Measurements from ENCODE around the gene ANKFN1.
"Not testable (repeated sequence)": the region's sequence is repeated elsewhere in the genome, so short reads cannot be mapped to it uniquely, and the experiment has no call there.

The ANKFN1 gene

GRCh38 chr17:56359518-56359917 lies 206.2 kb downstream of the ANKFN1 start:
- no peak for DNase-seq

GRCh38 chr17:56367366-56367765 lies 214.1 kb downstream of the ANKFN1 start:
- DNase-seq: no peak

- no peak for DNase-seq
Measured at GRCh38 chr17:56373981-56374833, 220.9 kb downstream of the ANKFN1 start.

DNA sequence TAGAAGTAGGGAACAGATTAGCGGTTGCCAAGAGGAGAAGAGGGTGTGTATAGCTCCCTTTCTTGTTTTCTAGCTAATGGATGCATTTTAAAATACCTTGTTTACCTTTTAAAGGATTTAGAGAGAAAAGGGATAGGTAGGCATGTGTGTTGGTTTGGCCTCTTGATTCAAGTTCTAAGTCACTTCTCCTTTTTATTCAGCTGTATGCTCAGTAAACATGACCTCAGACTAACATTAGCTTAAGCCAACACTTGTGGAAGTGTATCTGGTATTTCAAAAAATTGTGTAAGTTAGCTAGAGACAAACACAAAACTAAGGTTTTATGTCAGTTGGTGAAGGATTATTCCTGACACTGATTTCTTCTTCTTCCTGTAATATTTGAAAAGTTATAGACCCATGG lies 236.1 kb downstream of the ANKFN1 start:
- DNase-seq: no peak

DNA sequence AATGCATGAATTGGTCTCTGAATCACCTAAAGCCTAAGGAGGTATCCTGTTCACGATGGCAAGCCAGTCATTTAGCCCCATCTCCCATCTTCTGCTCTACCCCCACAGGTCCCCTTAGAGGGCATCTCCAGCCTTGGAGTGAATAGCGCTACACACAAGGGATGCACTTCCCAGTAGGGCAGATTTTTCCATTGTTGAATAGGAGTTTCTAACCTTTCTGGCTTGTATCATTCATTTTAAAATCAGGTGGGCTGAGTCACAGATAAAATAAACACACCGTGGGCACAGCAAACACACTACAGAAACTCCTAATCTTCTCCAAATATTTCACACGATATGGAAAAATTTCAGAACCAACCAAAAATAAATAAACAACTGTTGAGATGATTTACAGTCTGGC lies 239.0 kb downstream of the ANKFN1 start:
- no peak for DNase-seq

DNA sequence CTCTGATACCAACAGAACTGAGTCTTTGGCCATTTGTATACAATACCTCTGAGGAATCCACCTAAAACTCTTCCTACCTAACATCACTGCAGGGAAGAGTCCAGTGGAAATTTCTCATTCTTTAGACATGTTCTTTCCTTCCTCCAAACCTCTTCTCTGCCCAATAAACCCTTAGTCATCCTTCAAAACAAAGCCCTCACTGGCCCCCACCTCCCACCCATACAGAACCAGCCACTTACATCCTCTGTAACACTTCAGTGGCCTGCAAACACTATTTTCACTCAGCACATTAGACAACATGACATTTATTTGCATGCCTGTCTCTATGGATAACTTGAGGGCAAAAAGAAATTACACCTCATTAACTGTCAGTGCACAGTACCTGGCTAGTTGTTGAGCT lies 239.9 kb downstream of the ANKFN1 start:
- DNase-seq: no peak

GRCh38 chr17:56395787-56396186 lies 242.5 kb downstream of the ANKFN1 start:
- DNase-seq: no peak

- no peak for DNase-seq
Measured at GRCh38 chr17:56407086-56407485, 253.8 kb downstream of the ANKFN1 start.

- DNase-seq: not testable (repeated sequence)
Measured at GRCh38 chr17:56412356-56412755, 259.1 kb downstream of the ANKFN1 start.

- no peak for DNase-seq
Measured at GRCh38 chr17:56416682-56417351, 263.5 kb downstream of the ANKFN1 start.

DNA sequence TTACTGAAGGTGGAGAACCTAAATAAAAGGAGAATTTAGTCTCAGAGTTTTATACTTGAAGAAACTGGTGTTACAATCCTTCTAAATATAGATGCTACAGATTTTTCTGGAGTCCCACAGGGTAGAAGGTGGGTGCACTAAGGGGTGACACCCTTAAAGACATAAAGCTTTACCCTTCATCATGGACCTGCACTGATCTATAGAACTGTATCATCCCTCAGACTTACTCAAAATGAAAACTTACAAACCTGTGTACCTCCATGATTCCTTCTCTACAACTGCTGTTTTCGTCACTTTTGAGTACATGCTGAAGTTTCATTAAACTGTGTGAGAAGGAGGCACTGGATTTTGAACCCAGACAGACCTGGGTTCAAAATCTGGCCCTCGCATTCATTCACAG lies 270.7 kb downstream of the ANKFN1 start:
- DNase-seq: no peak

- DNase-seq: no peak
Measured at GRCh38 chr17:56424543-56425044, 271.3 kb downstream of the ANKFN1 start.

DNA sequence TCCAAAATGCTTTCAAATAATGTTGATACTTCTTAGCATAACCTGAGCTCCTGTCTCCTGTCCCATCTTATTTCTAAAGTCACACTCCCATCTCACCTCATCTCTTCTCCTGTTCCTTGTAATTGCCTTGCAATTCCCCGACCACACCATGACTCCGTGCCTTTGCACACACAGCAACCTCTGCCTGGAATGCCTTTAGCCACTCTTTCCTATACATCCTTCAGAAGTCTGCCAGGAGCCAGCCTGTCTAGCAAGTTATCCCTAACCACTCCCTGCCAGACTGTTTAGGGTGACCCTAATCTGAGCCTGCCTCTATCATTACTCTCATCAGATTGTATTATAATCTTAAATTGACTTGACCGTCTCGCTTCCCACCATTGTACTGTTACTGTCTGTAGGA lies 272.2 kb downstream of the ANKFN1 start:
- DNase-seq: no peak

DNA sequence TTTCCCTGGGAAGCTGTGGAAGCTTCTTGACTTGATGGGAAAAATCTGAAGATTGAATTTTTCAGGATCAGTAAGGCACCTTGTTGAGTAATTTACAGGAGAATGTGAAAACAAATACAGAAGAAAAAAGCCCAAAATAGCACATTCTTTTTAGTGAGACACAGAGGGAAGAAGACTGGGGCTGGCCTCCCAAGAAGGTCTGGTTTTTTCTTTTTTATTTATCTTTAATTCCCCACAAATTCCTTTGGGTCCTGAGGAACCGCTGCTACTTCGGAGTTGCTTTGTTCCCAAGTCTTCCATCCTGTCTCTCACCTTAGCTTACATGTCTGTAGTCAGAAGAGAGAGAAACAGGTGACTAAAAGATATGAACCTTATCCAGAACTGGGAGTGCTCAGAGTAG lies 273.6 kb downstream of the ANKFN1 start:
- DNase-seq: no peak

GRCh38 chr17:56431736-56432135 lies 278.5 kb downstream of the ANKFN1 start:
- DNase-seq: no peak

DNA sequence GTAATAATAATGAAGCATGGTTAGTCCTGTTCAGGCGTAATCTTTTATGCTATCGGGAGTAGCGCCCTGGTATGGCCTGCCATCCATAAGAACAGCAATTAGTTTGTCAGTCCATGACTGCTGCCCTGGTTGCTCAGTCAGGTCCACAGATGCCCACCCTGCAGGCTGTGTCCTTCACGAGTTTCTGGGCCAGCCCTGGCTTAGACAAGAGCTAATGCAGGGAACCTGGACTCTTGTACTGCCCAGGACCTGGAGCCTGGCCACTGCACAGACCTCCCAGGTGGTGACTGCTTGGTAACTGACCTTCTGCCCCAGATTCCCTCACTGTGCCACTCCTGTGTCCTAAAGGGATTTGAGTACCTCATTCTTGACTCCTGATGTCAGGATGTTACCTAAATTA lies 279.2 kb downstream of the ANKFN1 start:
- no peak for DNase-seq

- no peak for DNase-seq
Measured at GRCh38 chr17:56434610-56435009, 281.3 kb downstream of the ANKFN1 start.

GRCh38 chr17:56436142-56436541 lies 282.9 kb downstream of the ANKFN1 start:
- DNase-seq: no peak

DNA sequence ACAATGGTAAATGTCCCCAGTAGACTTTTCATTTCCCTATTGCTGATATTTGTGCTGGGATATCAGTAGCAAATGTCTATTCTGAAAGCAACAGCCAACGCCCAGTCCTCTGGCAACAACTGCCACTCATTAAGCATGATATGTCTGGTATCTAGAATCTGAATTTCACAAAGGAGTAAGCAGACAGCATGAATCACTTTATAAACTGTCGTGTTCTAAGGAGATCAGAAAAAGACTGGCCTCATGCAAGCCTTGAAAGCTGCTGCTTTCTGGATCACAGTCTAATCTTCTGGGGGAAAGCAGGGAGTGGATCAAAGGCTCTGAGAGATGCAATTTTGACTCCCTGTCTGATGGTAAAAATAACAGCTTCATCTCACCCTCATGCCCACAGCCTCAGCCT lies 287.1 kb downstream of the ANKFN1 start:
- DNase-seq: no peak

DNA sequence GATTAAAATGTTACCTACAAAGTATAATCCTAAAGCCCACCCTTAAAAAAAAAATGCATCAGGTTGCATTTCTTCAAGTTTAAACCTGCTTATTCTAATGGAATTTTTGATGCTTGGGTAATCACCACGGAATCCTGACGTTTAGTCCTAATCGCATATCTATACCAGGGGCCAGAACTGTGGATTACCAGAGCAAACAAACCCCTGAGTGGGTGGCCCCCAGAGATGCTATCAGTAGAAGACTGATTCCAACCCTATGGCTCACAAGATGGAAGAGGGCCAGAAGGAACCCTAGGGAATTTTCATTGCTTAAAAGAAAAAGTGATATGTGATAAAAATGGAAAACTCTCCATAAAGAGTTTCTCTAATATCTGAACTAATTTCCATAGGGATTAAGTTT lies 288.0 kb downstream of the ANKFN1 start:
- no peak for DNase-seq

DNA sequence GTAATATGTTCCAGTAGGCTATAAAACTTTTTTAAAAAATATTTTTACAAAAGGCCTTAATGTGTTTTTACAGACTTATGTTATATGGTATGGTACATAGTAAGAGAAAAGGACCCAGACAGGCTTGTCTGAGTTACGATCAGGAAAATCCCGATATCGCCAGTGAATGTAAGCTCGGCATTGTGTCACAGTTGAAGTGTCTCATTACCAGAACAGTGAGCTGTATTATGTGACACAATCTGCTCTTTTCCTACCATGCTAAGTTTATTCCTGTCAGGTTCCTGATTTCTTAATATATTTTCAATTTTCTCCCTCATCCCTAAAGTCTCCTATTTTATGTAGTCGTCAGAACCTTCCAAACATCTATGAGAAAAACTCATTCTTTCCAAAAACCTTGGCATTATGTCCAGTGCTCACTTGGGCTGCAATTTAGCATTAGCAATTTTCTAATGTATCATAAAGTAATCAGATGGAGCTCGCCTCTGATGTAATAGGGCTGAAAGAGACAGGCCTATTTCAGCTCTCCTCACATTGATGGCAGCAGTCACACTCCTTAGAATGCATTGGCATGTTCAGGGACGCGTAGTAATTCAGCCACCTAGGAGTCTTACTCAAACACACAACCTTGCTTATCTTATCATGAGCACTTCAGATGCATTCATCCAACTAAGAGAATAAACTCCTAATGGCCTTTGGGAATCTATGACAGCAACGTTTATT lies 292.6 kb downstream of the ANKFN1 start:
- DNase-seq: no peak

GRCh38 chr17:56447171-56447570 lies 293.9 kb downstream of the ANKFN1 start:
- no peak for DNase-seq

- no peak for DNase-seq
Measured at GRCh38 chr17:56448371-56448770, 295.1 kb downstream of the ANKFN1 start.

- no peak for DNase-seq
Measured at GRCh38 chr17:56449176-56449575, 295.9 kb downstream of the ANKFN1 start.

Measured in stimulated activated CD4-positive, alpha-beta T cell treated with anti-CD3 and anti-CD28 coated beads, Interleukin-2, amount 100 ng/mL, for 24 hours (primary cell).